ENCODE measurements around the gene MYL6B.

The MYL6B gene

DNA sequence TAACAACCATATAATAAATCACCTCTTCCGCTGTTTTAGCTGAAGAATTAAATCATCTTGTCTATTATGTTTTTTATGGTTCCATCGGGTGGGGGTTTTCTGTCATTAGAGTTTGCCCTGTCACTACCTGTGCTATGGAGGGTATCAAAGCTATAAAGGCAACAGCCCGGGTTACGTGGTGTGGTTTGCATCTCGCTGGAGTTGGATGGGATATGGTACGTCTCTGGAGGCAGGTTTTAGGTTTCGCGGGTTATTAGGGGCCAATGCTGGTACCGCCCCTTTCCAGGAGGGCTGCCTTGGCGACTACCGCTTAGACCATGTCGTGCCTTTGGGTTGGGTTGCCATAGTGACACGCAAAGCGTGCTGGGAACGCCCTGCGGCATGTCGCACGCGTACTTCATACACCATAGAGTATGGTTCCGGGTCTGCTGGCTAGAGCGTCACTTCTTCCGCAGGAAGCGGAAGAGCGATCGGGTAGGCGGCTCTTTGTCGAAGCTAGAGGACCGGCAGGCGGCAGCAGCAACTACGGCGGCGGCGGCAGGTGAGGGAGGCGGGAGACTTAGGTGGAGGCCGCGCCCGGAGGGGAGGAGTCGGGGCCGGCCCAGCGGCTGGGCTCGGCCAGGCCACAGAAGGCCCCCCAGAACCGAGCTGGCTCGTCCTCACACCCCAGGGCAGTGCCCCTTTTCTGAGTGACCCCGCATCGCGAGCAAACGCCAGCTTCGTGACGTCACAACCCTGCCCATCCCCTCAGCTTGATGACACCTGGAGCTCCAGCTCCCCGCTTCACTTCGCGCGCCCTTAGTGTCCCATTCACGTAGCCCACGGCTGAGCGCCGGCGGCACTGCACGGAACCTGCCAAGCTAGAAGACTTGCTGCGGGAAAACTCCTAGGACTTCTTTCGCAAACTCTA lies 34.4 kb upstream of the MYL6B start, which contains the start of gene ZC3H10:
Gene ZC3H10, plus strand, starts transcription at position 489 of the 910 bp plus-strand sequence. CDS start 2,297 bp downstream, outside the sequence.
- peak within 1 kb of the TSS; percentile 92 for H3K9ac ChIP-seq (ENCODE audit: low read depth, low read length)
- peaks cover 7% of the 10 kb centered on the region; the same call in 1 of the 2 replicates for H3K4me1 ChIP-seq (ENCODE audit: insufficient read depth, low read length)
- no peaks in the 10 kb centered on the region for H3K9me3 ChIP-seq (ENCODE audit: control insufficient read depth, insufficient read depth, low read length)
- H3K36me3 ChIP-seq (ENCODE audit: insufficient read depth, low read length) = peaks cover 5% of the 10 kb centered on the region; the same call in 1 of the 2 replicates

DNA sequence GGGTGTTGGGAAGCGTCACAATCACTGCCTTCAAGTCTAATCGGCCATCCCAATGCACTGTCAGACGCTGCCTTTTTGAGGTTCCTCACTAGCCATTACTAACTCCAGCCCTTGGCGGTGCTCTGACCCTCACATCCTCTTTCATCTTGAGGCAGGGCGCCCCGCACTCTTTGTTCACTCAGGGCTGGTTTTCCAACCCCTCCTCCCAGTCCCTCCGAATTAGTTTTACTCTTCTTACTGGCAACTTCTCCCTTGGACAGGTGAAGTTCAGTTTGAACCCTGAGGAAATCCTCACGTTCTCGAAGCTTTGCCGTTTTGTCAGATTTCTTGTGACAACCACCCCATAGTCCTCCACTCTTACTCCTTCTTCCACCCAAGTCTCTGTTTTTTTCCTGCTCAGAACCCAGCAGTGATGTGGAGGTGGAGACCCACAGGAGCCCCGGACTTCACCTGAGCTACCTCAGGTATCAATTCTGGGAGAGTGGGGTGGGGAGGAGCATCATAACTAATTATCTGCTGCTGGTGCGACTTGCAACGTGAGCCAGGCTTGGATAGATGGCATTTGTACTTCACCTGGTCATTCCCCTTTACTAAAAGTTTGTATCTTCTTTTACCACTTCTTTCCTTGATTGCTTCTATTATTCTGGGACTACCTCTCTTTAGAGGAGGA lies 33.6 kb upstream of the MYL6B start:
- no peaks in the 10 kb centered on the region for H3K9me3 ChIP-seq (ENCODE audit: control insufficient read depth, insufficient read depth, low read length)
- peaks cover 7% of the 10 kb centered on the region; the same call in 1 of the 2 replicates for H3K4me1 ChIP-seq (ENCODE audit: insufficient read depth, low read length)
- peaks cover 4% of the 10 kb centered on the region; the same call in 1 of the 2 replicates for H3K36me3 ChIP-seq (ENCODE audit: insufficient read depth, low read length)
- H3K9ac ChIP-seq (ENCODE audit: low read depth, low read length) = peak overlapping the region; percentile 69

DNA sequence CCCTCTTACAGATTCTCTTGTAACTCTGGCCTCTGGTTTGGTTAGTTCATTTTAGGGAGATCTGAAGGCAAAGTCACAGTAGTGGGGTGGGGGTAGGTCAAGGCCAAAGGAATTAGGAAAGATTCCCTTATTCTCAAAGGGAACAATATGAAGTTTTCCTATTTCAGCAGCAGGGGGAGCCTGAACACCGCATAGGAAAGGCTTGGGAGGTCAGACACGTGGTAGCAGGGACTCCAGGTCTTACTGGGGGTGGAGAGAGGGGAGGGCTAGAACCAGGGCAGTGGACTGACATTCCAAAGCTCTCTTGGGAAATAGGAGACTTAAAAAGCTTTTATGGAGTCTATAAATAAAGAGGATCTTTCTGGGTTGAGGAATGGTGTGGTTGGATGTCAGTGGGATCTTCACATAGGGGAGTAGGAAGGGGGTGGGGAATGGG lies 33.0 kb upstream of the MYL6B start:
- Histone ChIP-seq H3K9ac (ENCODE audit: low read depth, low read length) (peak overlapping the region; percentile 69), H3K9me3 (ENCODE audit: control insufficient read depth, insufficient read depth, low read length) (no peaks in the 10 kb centered on the region), H3K4me1 (ENCODE audit: insufficient read depth, low read length) (peaks cover 7% of the 10 kb centered on the region; the same call in 1 of the 2 replicates), H3K36me3 (ENCODE audit: insufficient read depth, low read length) (peaks cover 3% of the 10 kb centered on the region; the same call in 1 of the 2 replicates)

DNA sequence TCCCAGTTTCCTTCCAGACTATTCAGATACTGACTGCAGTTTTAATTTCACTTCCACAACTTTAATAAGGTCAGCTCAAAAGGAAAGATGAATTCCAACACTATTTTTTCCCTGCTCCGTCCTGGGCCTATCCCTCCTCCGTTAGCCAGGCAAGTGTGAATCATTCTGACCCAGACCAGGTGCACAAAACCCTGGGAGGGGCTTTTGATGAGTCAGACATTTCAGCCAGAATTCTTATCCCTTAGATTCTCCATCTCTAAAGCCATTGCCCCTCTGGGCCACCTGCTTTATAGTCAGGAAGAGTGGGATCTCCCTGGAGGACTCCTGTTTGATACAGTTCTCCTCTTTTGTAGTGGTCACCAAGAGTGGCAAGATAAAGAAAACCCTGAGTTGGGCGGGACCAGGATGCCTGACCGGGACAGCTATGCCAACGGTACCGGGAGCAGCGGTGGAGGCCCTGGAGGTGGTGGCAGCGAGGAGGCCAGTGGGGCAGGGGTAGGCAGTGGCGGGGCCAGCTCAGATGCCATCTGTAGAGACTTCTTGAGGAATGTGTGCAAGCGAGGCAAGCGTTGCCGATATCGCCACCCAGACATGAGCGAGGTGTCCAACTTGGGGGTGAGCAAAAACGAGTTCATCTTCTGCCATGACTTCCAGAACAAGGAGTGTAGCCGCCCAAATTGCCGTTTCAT lies 32.1 kb upstream of the MYL6B start:
- Histone ChIP-seq H3K36me3 (ENCODE audit: insufficient read depth, low read length) (peaks cover 3% of the 10 kb centered on the region; the same call in 1 of the 2 replicates), H3K9ac (ENCODE audit: low read depth, low read length) (no peak overlapping the region), H3K4me1 (ENCODE audit: insufficient read depth, low read length) (peaks cover 7% of the 10 kb centered on the region; the same call in 1 of the 2 replicates), H3K9me3 (ENCODE audit: control insufficient read depth, insufficient read depth, low read length) (no peaks in the 10 kb centered on the region)

DNA sequence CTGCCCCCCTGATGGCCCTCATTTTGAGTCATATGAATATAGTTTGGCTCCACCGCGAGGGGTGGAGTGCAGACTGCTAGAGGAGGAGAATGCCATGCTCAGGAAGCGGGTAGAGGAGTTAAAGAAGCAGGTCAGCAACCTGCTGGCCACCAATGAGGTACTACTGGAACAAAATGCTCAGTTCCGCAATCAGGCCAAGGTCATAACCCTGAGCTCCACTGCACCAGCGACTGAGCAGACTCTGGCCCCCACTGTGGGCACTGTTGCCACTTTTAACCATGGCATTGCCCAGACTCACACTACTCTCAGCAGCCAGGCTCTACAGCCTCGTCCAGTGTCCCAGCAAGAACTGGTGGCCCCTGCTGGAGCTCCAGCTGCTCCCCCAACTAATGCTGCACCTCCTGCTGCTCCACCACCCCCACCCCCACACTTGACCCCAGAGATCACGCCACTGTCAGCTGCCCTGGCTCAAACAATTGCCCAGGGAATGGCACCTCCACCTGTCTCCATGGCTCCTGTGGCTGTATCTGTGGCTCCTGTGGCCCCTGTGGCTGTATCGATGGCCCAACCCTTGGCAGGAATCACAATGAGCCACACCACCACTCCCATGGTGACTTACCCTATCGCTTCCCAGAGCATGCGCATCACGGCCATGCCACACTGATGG lies 31.1 kb upstream of the MYL6B start:
- no peaks in the 10 kb centered on the region for H3K9me3 ChIP-seq (ENCODE audit: control insufficient read depth, insufficient read depth, low read length)
- peaks cover 3% of the 10 kb centered on the region; the same call in 1 of the 2 replicates for H3K36me3 ChIP-seq (ENCODE audit: insufficient read depth, low read length)
- H3K4me1 ChIP-seq (ENCODE audit: insufficient read depth, low read length) = peaks cover 8% of the 10 kb centered on the region
- H3K9ac ChIP-seq (ENCODE audit: low read depth, low read length) = no peak overlapping the region

DNA sequence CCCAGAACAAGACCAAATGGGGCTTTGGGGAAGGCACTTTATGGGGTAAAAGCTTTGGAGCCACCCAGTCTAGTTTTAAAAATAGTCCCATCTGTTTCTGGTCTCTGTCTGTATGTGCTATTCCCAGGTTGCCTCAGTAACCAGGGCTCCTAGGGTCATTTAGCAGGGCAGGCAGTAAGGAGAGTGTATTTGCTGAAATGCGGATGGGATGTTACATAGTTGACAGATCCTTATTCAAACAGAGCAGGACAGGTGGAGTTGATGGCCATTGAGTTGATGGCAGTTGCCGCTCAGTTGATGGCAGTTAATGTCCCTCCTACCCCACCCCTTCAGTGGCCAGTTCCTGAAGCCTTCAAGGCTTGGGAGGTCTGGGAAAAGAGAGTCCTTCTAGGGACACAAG lies 29.8 kb upstream of the MYL6B start:
- no peaks in the 10 kb centered on the region for H3K36me3 ChIP-seq (ENCODE audit: insufficient read depth, low read length)
- peaks cover 17% of the 10 kb centered on the region for H3K4me1 ChIP-seq (ENCODE audit: insufficient read depth, low read length)
- no peaks in the 10 kb centered on the region for H3K9me3 ChIP-seq (ENCODE audit: control insufficient read depth, insufficient read depth, low read length)
- H3K9ac ChIP-seq (ENCODE audit: low read depth, low read length) = no peak overlapping the region

DNA sequence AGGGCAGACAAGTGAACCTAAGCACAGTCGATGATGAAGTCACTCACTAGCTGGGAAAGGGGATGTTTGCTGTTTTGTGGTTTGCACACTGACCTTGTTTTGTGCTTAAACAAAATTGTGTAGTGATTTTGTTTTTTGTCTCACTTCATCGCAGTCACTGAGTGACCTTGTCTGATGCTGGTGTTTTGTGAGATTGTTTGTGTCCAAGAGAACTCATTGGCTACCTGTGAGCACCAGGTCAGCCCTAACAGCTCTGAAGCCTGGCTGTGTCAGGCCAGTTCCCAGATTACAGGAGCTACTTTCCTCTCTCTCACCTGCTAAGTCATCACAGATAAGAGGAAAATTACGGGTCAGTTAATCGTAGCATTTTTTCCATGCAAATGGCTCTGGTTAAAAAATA lies 28.3 kb upstream of the MYL6B start:
- no peaks in the 10 kb centered on the region for H3K9me3 ChIP-seq (ENCODE audit: control insufficient read depth, insufficient read depth, low read length)
- no peaks in the 10 kb centered on the region for H3K36me3 ChIP-seq (ENCODE audit: insufficient read depth, low read length)
- H3K9ac ChIP-seq (ENCODE audit: low read depth, low read length) = no peak overlapping the region
- peaks cover 17% of the 10 kb centered on the region for H3K4me1 ChIP-seq (ENCODE audit: insufficient read depth, low read length)

DNA sequence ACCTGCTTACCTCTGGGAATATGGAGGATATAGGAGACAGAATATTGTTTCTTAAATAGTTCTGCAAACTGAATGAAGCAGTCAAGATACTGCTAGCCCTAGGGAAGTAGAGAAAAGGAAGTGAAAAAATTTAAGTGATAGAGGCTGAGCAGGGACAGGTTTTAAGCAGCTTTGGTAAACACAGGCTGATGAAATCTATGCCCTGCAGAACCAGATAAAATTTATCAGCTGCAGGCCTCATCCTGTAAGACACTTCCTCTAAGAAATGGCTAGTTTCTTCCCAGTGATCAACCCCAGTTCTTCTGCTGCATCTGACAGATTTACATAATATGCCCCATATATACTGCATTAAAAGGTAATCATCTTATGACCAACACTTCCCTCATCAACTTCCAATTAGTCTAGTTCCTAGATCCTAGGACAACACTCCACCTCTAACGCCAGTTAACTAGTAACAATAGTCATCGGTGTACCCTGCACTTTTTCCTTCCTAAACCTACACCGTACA lies 25.6 kb upstream of the MYL6B start:
- H3K36me3 ChIP-seq (ENCODE audit: insufficient read depth, low read length) = peaks cover 12% of the 10 kb centered on the region; the same call in 1 of the 2 replicates
- no peak overlapping the region for H3K9ac ChIP-seq (ENCODE audit: low read depth, low read length)
- H3K9me3 ChIP-seq (ENCODE audit: control insufficient read depth, insufficient read depth, low read length) = no peaks in the 10 kb centered on the region
- peaks cover 9% of the 10 kb centered on the region for H3K4me1 ChIP-seq (ENCODE audit: insufficient read depth, low read length)

DNA sequence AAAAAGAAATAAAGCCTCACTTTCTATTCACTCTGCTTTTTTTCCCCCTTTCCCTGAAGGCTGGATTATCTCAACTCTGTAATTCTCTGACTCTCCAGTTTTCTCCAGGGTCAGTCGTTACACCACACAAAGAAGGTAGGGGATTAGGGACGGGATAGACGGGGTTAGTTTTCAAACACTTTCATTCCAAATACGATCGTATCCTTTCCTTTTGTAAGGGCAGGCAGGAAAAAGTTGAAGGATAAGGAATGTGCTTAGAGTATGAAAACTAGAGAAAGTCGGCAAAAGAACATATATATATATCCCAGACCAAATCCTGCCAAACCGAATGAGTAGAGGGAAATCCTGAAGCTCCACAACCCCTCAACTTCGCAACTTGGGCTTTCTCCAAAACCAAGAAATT lies 24.9 kb upstream of the MYL6B start:
- peaks cover 9% of the 10 kb centered on the region for H3K4me1 ChIP-seq (ENCODE audit: insufficient read depth, low read length)
- peaks cover 15% of the 10 kb centered on the region for H3K36me3 ChIP-seq (ENCODE audit: insufficient read depth, low read length)
- no peaks in the 10 kb centered on the region for H3K9me3 ChIP-seq (ENCODE audit: control insufficient read depth, insufficient read depth, low read length)
- H3K9ac ChIP-seq (ENCODE audit: low read depth, low read length) = peak overlapping the region; percentile 57

DNA sequence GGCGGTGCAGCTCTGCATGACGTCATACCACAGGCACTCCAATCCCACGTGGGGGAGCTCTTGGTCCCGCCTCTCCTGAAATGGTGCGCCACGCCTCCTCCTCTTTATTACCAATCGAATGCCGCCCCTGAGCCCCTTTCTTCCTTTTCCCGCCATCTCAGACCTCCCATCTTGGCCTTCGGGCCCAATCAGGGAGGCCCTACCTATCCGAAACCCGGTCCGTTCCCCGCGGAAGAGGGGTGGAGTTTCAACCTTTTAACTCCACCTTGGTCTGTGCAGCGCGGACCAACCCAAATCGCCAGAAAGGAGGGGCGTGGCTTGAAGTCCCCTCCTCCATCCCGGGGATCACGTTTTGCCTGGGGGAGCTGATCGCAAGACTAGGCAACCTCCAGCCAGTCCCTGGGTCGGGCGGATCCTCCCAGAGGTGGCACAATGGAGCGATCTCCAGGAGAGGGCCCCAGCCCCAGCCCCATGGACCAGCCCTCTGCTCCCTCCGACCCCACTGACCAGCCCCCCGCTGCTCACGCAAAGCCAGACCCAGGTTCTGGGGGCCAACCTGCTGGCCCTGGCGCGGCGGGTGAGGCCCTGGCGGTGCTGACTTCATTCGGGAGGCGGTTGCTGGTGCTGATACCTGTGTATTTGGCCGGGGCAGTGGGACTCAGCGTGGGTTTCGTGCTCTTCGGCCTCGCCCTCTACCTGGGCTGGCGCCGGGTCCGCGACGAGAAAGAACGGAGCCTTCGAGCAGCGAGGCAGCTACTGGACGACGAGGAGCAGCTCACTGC lies 24.3 kb upstream of the MYL6B start, which contains the start of gene ESYT1:
Gene ESYT1, plus strand, starts transcription at position 380 of the 782 bp plus-strand sequence. Its CDS starts 53 bp downstream, at position 433.
- Histone ChIP-seq H3K36me3 (ENCODE audit: insufficient read depth, low read length) (peaks cover 16% of the 10 kb centered on the region), H3K4me1 (ENCODE audit: insufficient read depth, low read length) (peaks cover 9% of the 10 kb centered on the region), H3K9ac (ENCODE audit: low read depth, low read length) (peak within 1 kb of the TSS; percentile 76), H3K9me3 (ENCODE audit: control insufficient read depth, insufficient read depth, low read length) (no peaks in the 10 kb centered on the region)

DNA sequence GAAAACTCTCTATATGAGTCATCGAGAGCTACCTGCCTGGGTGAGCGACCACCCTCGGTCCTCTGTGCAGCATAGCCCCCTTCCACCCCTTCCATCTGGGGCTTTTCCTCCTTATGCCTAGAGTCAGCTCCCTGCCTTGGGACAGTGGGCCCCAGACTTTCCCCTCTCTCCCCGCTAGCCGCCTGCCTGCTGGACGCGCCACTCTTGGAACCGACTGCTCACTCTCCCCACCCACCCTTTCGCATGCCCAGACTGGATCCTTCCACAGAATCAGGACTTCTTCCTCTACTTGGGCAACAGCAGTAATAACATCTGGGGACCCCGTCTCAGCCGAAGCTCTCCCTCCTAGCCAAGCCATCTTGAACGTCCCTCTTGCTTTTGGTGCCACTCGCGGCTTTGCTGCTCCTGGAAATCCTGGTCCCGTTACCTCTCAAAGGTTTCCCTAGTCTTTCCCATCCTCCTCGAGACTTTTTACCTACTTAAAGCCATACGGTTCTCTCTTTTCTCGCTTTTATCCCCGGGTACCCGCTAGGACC lies 23.6 kb upstream of the MYL6B start:
- Histone ChIP-seq H3K4me1 (ENCODE audit: insufficient read depth, low read length) (peaks cover 9% of the 10 kb centered on the region), H3K9ac (ENCODE audit: low read depth, low read length) (peak overlapping the region; percentile 76), H3K36me3 (ENCODE audit: insufficient read depth, low read length) (peaks cover 21% of the 10 kb centered on the region), H3K9me3 (ENCODE audit: control insufficient read depth, insufficient read depth, low read length) (no peaks in the 10 kb centered on the region)

DNA sequence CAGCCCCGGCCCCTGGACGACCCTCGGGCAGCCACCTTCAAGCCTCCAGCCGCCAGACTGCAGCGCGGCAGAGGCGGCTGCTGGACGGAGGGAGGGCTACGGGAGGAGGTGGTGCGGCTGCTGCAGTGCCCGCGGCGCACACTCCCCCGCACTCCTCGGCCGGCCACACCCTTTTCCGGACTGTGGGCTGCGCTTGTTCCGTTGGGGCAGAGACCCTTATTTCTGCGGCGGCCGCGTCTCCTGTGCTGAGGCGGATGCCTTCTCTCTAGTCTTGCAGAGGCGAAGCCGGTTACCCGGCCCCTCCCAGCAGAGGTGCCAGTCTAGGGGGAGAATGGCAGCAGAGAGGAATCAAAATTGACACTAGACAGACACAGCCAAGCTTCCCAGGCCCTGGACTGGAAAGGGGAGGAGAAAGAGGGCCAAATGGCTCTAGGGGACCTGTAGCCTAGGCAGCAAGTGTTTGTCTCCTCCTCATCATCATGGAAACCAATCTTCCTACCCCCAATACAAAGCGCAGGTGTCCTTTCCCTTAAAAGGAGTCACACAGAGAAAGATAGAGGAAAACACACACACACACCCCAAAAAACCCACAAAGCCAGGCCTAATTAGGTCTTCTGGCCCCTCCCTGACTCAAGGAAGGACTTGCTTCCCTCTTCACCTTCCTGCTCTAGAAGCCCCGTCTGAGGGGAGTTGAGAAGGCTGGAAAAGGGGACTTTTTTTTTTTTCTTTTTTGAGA lies 23.0 kb upstream of the MYL6B start:
- Histone ChIP-seq H3K36me3 (ENCODE audit: insufficient read depth, low read length) (peaks cover 27% of the 10 kb centered on the region), H3K9me3 (ENCODE audit: control insufficient read depth, insufficient read depth, low read length) (no peaks in the 10 kb centered on the region), H3K4me1 (ENCODE audit: insufficient read depth, low read length) (peaks cover 9% of the 10 kb centered on the region), H3K9ac (ENCODE audit: low read depth, low read length) (peak overlapping the region; percentile 76)

Data from ES-I3 (cell line).